GM21528 (cell line): Measurements from ENCODE around the gene LITAF.

Source experiments
- ATAC-seq: cut with Tn5 transposase; IDR thresholded peaks from one replicate; pipeline ENCODE4 v1.9.1; 2021; ENCODE audit warnings: mild to moderate bottlenecking, moderate library complexity; ENCODE audit not compliant: unreplicated experiment, low FRiP score

The LITAF gene

DNA sequence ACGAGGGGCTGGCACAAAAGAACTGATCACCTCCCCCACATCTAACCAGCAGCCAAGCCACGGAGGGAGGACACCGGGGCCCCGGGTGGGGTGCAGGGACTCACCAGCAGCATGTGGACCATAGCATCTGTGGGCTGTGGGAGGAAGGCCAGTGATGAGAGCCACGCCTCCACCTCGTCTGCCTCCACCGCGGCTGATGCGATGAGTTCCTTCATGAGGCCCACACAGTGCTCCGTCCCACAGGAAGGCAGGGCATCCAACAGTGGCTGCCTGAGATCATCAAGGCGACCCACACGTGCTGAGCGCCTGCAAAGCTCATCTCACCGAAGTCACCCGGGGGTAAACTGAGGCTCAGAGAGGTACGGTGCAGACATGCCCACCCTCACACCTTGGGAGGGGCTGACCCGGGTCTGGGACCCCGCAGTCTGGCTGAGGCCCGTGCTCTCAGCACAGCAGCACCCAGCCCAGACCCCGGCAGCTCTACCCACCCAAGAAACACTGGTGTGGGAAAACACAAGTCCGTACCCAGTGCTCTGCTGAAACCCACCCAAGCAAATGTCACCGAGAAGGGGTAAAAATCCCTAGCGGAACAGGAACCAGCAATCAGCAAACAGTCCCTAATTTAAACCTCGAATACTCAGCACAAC lies 85.9 kb downstream of the LITAF start:
- no peak for ATAC-seq

DNA sequence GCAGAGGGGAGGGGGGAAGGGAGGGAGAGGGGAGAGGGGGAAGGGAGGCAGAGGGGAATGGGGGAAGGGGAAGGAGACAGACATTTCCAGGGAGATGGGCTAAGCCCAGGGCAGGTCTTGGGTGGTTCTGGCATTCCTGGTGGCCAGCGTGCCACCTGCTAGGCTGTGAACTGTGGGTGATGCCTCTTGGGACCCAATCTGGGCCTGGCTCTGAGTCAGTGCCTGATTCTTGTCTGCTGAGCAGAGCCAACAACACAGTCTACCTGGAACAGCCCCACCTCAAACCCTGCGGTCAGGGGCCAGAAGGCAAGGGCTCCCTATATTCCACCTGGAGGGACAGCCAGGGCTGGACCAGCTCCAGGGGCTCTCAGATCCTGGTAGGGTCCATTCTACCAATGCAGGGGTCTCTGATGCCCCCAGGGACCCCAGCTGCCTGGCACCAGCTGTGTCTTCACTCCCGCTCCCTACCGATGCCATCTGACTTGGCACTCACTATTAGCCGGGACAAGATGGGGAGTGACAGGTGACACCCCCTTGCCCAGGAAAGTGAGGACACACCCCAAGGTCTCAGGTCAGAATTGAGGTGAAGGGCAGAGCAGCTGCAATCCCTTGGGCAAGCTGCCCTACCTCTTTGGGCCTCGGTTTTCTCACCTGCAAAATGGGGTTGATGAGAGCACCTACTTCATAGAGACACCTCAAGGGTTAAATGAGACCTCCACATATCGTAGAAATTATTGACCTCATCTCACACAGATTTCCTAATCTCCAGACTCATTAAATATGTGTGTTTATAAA lies 87.2 kb downstream of the LITAF start:
- no peak for ATAC-seq

GRCh38 chr16:11498683-11499082 lies 88.0 kb downstream of the LITAF start:
- ATAC-seq, result no peak

GRCh38 chr16:11497851-11498289 lies 88.8 kb downstream of the LITAF start:
- no peak for ATAC-seq
